ENCODE measurements around the gene MTTP.

The MTTP gene

GRCh38 chr4:99649778-99650177 is 75.2 kb downstream of the MTTP start:
- peaks cover 7% of the 10 kb centered on the region for H3K4me1 ChIP-seq (ENCODE audit: control insufficient read depth, insufficient read depth, low read length)
- no peaks in the 10 kb centered on the region for H3K9me3 ChIP-seq (ENCODE audit: control insufficient read depth, low read length)
- H3K4me3 ChIP-seq (ENCODE audit: insufficient read depth, low read depth, low read length) = no peak overlapping the region
- no peaks in the 10 kb centered on the region for H3K36me3 ChIP-seq (ENCODE audit: control insufficient read depth, insufficient read depth, low read length)
- H3K27ac ChIP-seq (ENCODE audit: insufficient read depth, low read depth, low read length, poor library complexity, severe bottlenecking) = no peak overlapping the region
- WGBS, 2 experiments = 94 to 95% methylated on average over 10 of the region's 10 CpGs
- H3K27me3 ChIP-seq (ENCODE audit: control insufficient read depth, insufficient read depth, low read length, poor library complexity, severe bottlenecking) = no peaks in the 10 kb centered on the region

GRCh38 chr4:99651016-99651769 is 76.6 kb downstream of the MTTP start:
- no peaks in the 10 kb centered on the region for H3K27me3 ChIP-seq (ENCODE audit: control insufficient read depth, insufficient read depth, low read length, poor library complexity, severe bottlenecking)
- no peaks in the 10 kb centered on the region for H3K9me3 ChIP-seq (ENCODE audit: control insufficient read depth, low read length)
- 94 to 95% methylated on average over 18 of the region's 18 CpGs for WGBS, 2 experiments
- no peak overlapping the region for H3K27ac ChIP-seq (ENCODE audit: insufficient read depth, low read depth, low read length, poor library complexity, severe bottlenecking)
- H3K4me1 ChIP-seq (ENCODE audit: control insufficient read depth, insufficient read depth, low read length) = no peaks in the 10 kb centered on the region
- H3K36me3 ChIP-seq (ENCODE audit: control insufficient read depth, insufficient read depth, low read length) = no peaks in the 10 kb centered on the region
- no peak overlapping the region for H3K4me3 ChIP-seq (ENCODE audit: insufficient read depth, low read depth, low read length)

DNA sequence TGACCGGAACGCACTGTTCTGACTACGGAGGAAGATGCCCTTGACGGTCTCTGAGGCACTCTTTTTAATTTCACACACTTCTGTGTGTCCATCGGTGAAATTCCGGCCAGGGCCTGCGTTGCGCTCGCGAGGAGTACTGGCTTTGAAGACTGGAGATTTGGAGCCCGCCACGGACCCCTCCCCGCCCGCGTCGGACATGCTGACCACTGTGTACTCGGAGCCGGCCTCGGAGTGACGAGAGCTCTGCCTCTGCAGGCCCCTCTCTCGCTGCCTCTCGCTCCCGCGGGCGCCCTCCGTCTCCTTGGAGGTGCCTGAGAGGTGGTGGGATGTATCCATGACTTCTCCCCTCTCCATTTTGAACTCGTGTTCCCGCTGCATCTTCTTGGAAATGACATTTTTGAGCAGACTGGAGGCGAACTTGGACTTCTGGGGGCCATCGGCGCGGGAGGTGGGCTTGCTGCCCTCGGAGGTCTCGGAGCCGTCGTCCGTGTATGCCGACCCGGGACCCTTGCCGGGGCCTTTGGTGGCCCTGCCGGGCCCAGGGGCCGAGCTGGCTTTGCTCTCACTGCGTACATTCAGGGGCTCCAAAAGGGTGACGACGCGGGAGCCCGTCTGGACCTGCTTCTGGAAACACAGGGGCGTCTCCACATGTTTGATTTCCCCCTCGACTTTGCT is 77.3 kb downstream of the MTTP start:
- no peak overlapping the region for H3K4me3 ChIP-seq (ENCODE audit: insufficient read depth, low read depth, low read length)
- no peaks in the 10 kb centered on the region for H3K4me1 ChIP-seq (ENCODE audit: control insufficient read depth, insufficient read depth, low read length)
- H3K27me3 ChIP-seq (ENCODE audit: control insufficient read depth, insufficient read depth, low read length, poor library complexity, severe bottlenecking) = no peaks in the 10 kb centered on the region
- no peak overlapping the region for H3K27ac ChIP-seq (ENCODE audit: insufficient read depth, low read depth, low read length, poor library complexity, severe bottlenecking)
- H3K36me3 ChIP-seq (ENCODE audit: control insufficient read depth, insufficient read depth, low read length) = no peaks in the 10 kb centered on the region
- 97% methylated on average over 49 of the region's 49 CpGs for WGBS, 2 experiments
- H3K9me3 ChIP-seq (ENCODE audit: control insufficient read depth, low read length) = no peaks in the 10 kb centered on the region

GRCh38 chr4:99652596-99653436 is 78.2 kb downstream of the MTTP start:
- Histone ChIP-seq H3K36me3 (ENCODE audit: control insufficient read depth, insufficient read depth, low read length) (no peaks in the 10 kb centered on the region), H3K4me1 (ENCODE audit: control insufficient read depth, insufficient read depth, low read length) (no peaks in the 10 kb centered on the region), H3K27ac (ENCODE audit: insufficient read depth, low read depth, low read length, poor library complexity, severe bottlenecking) (no peak overlapping the region), H3K4me3 (ENCODE audit: insufficient read depth, low read depth, low read length) (no peak overlapping the region), H3K27me3 (ENCODE audit: control insufficient read depth, insufficient read depth, low read length, poor library complexity, severe bottlenecking) (no peaks in the 10 kb centered on the region), H3K9me3 (ENCODE audit: control insufficient read depth, low read length) (no peaks in the 10 kb centered on the region)
- WGBS, 2 experiments = 95 to 96% methylated on average over 43 of the region's 43 CpGs

GRCh38 chr4:99653916-99654315 is 79.3 kb downstream of the MTTP start:
- no peak overlapping the region for H3K4me3 ChIP-seq (ENCODE audit: insufficient read depth, low read depth, low read length)
- 95 to 97% methylated on average over 9 of the region's 9 CpGs for WGBS, 2 experiments

DNA sequence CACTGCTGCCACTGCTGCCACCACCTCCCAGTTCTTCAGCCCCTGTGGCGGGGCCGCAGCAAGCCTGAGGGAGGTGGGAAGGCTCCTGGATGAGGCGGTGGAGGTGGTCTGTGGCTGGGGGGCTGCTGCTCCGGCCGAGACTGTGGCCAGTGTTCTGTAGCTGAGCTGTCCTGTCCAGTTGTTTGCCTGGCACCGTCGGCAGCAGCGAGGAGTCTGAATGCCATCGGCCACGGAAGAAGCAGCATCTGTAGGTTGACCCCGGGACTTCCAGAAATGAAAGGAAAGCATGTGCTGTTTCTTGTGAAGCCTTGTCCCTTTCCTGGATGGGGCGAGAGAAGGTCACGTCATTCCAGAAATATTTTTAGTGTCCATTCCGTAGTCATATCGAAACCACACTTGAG is 79.7 kb downstream of the MTTP start:
- 90 to 92% methylated on average over 14 to 15 of the region's 15 CpGs for WGBS, 2 experiments
- Histone ChIP-seq H3K4me3 (ENCODE audit: insufficient read depth, low read depth, low read length) (no peak overlapping the region), H3K27me3 (ENCODE audit: control insufficient read depth, insufficient read depth, low read length, poor library complexity, severe bottlenecking) (no peaks in the 10 kb centered on the region), H3K36me3 (ENCODE audit: control insufficient read depth, insufficient read depth, low read length) (no peaks in the 10 kb centered on the region), H3K27ac (ENCODE audit: insufficient read depth, low read depth, low read length, poor library complexity, severe bottlenecking) (no peak overlapping the region), H3K9me3 (ENCODE audit: control insufficient read depth, low read length) (no peaks in the 10 kb centered on the region), H3K4me1 (ENCODE audit: control insufficient read depth, insufficient read depth, low read length) (no peaks in the 10 kb centered on the region)

More at GRCh38 chr4:99653916-99654315, 79.3 kb downstream of the MTTP start:
- no peaks in the 10 kb centered on the region for H3K4me1 ChIP-seq (ENCODE audit: control insufficient read depth, insufficient read depth, low read length)
- no peaks in the 10 kb centered on the region for H3K36me3 ChIP-seq (ENCODE audit: control insufficient read depth, insufficient read depth, low read length)
- no peak overlapping the region for H3K27ac ChIP-seq (ENCODE audit: insufficient read depth, low read depth, low read length, poor library complexity, severe bottlenecking)
- no peaks in the 10 kb centered on the region for H3K9me3 ChIP-seq (ENCODE audit: control insufficient read depth, low read length)
- H3K27me3 ChIP-seq (ENCODE audit: control insufficient read depth, insufficient read depth, low read length, poor library complexity, severe bottlenecking) = no peaks in the 10 kb centered on the region

GRCh38 chr4:99655308-99656081 is 80.9 kb downstream of the MTTP start:
- H3K4me3 ChIP-seq (ENCODE audit: insufficient read depth, low read depth, low read length) = no peak overlapping the region
- H3K27me3 ChIP-seq (ENCODE audit: control insufficient read depth, insufficient read depth, low read length, poor library complexity, severe bottlenecking) = no peaks in the 10 kb centered on the region
- no peaks in the 10 kb centered on the region for H3K4me1 ChIP-seq (ENCODE audit: control insufficient read depth, insufficient read depth, low read length)
- 91 to 95% methylated on average over 9 of the region's 9 CpGs for WGBS, 2 experiments
- H3K36me3 ChIP-seq (ENCODE audit: control insufficient read depth, insufficient read depth, low read length) = no peaks in the 10 kb centered on the region
- no peaks in the 10 kb centered on the region for H3K9me3 ChIP-seq (ENCODE audit: control insufficient read depth, low read length)
- no peak overlapping the region for H3K27ac ChIP-seq (ENCODE audit: insufficient read depth, low read depth, low read length, poor library complexity, severe bottlenecking)

DNA sequence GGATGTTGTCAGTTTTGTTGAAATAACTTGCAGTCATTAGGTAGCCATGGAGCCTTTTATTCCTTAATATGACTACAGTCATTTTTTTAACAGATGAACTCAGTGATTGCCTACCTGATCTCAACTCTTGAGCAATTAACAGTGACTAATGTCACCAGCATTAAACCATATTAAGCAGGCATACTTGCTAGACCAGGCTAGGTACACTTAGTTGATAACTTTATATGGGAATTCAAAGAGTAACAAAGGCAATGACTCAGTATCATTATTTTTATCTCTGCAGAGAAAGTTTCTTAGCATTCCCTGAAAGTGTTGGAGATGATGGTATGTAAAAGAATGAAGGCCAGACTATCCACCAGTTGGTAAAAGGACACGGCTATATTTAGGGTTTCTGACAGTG is 83.2 kb downstream of the MTTP start, which contains the start of gene C4orf54:
C4orf54 (minus strand) TSS at position 31 of the 400 bp plus-strand sequence. CDS start 3,180 bp downstream, outside the sequence.
- 100% methylated on average over 1 of the region's 1 CpG; no CpG with 5 or more reads in 1 of the 2 experiments for WGBS, 2 experiments
- H3K4me3 ChIP-seq (ENCODE audit: insufficient read depth, low read depth, low read length) = no peak within 1 kb of the TSS
- H3K27me3 ChIP-seq (ENCODE audit: control insufficient read depth, insufficient read depth, low read length, poor library complexity, severe bottlenecking) = no peaks in the 10 kb centered on the region
- no peaks in the 10 kb centered on the region for H3K9me3 ChIP-seq (ENCODE audit: control insufficient read depth, low read length)
- H3K27ac ChIP-seq (ENCODE audit: insufficient read depth, low read depth, low read length, poor library complexity, severe bottlenecking) = no peak within 1 kb of the TSS
- no peaks in the 10 kb centered on the region for H3K36me3 ChIP-seq (ENCODE audit: control insufficient read depth, insufficient read depth, low read length)
- no peaks in the 10 kb centered on the region for H3K4me1 ChIP-seq (ENCODE audit: control insufficient read depth, insufficient read depth, low read length)

GRCh38 chr4:99658666-99659065 is 84.0 kb downstream of the MTTP start:
- 91 to 94% methylated on average over 4 of the region's 4 CpGs for WGBS, 2 experiments
- H3K27ac ChIP-seq (ENCODE audit: insufficient read depth, low read depth, low read length, poor library complexity, severe bottlenecking) = no peak overlapping the region
- no peaks in the 10 kb centered on the region for H3K27me3 ChIP-seq (ENCODE audit: control insufficient read depth, insufficient read depth, low read length, poor library complexity, severe bottlenecking)
- no peaks in the 10 kb centered on the region for H3K4me1 ChIP-seq (ENCODE audit: control insufficient read depth, insufficient read depth, low read length)
- H3K4me3 ChIP-seq (ENCODE audit: insufficient read depth, low read depth, low read length) = no peak overlapping the region
- H3K36me3 ChIP-seq (ENCODE audit: control insufficient read depth, insufficient read depth, low read length) = no peaks in the 10 kb centered on the region
- H3K9me3 ChIP-seq (ENCODE audit: control insufficient read depth, low read length) = no peaks in the 10 kb centered on the region
